ENCODE data around the gene NPTX1. TPM values are rescaled to one million over a fixed set of nuclear protein-coding genes. Genes with fewer than 3 reads are reported as not detected.

NPTX1 gene
- total RNA-seq, 1 experiment from 2014 or later, result not detected

DNA sequence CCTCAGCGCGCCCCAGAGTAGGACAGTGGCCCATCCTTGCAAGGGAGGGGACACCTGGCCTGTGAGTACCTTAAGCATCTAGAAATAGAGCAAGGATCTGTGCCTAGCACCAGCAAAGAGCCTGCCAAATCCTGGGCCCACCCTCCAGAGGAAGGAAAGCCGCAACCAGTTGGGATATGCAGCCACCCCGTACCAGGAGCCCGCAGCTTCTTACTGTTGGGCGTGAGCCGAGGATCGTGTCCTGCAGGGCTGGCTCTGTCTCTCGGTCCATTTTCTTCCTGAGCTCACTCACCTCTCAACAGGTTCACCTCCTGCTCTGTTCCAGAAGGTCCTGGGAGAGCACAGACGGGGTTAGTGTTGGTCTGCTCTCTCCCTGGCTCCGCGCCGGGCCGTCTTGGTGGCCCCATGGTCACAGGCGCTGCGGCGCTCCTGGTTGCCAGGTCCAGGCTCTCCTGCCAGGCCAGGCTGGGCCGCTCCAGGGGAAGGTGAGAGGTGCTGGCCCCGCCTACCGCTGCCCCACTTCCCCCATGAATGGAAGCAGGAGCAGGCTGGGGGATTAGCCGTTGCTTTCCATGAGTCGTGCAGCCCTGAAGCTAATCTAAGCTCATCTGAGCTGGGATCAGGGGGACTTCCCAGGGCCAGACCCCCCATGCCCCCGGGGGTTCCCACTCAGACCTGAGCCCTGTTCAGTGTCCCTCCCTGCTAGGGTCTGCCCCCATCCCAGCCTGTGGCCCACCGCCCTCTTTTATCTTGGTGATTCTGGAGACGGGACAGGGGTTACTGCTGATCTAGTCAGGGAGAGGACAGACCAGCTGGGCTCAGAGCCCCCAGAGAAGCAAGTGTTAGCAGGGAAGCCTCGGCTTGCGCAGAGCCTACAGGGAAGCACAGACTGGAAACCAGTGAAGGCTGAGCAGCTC lies 48.8 kb downstream of the NPTX1 start:
- no peak for DNase-seq (ENCODE audit: low spot score)

DNA sequence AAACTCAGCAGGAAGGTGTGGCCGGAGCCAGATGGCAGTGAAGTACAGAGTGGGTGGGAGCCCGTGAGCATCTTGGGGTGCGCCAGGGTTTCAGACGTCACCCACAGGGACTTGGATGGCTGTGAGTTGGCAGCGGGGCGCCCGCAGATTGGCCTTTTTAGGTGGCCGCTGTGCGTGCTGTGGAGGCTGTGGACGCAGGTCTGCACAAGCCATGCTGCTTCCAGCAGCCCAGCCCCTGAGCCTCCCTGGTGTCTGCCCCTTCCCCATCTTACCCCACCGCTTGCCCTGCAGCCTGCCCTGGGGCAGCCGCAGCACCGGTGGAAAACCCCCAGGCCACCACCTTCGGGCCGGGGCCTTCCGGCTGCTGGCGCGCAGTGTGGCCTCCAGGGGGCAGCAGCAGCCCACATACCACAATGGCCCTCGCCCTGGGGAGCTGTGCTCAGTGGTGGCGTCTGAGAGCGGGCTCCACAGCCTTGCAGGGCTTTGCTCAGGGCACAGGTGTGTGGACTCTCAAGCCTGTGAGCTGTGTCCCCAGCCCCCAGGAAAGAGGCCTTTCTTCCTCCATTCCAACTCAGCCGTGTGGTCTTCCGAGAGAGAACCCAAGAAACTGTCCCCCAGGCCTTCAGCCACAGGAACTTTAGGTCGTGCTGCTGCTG lies 49.6 kb downstream of the NPTX1 start:
- DNase-seq (ENCODE audit: low spot score), result peak; percentile 85

DNA sequence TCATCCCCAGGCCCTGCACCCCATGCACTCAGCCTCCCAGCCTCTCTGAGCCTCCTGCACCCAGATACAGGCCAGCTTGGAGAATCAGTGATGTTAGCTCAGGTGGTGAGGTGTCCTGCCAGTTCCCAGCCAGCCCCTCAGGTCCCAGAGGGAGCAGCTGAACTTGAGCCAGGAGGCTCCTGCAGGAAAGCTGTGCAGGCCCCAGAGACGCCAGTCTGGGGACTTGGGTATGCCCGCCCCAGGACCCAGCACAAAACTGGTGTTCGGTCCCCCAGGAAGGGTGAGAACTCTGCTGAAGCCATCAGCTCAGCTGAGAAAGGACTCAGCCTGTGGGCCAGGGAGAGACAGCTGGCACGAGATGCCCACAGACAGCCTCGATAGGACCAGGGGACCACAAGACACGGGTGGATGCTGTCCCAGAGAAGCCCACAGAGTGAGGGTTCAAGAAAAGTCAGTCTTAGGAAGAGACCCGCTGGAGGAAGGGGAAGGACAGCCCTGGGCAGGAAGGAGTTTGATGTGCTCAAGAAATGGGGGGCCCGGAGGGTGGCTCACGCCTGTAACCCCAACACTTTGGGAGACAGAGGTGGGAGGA lies 50.5 kb downstream of the NPTX1 start:
- no peak for DNase-seq (ENCODE audit: low spot score)

GRCh38 chr17:80424878-80425765 lies 51.3 kb downstream of the NPTX1 start:
- no peak for DNase-seq (ENCODE audit: low spot score)

- no peak for DNase-seq (ENCODE audit: low spot score)
Measured at GRCh38 chr17:80424261-80424660, 52.1 kb downstream of the NPTX1 start.

GRCh38 chr17:80423536-80424225 lies 52.7 kb downstream of the NPTX1 start:
- DNase-seq (ENCODE audit: low spot score), result no peak

DNA sequence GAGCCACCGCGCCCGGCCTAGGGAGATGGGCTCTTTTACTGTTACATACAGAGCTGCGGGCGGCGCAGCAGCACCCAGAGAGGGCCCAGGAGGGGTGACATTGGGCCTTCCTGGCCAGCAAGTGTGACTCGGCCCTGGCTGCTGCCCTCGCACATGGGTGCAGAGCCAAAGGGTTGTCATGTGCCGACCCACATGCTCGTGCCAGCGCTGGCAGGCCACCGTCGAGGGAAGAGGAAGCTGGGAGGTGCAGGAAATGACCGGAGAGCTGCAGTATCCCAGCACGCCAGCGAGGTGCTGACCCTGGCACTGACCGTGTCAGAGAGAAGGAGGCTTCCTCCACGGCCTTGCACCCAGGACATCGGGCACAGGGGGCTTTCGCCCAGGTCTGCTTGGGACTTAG lies 53.4 kb downstream of the NPTX1 start:
- DNase-seq (ENCODE audit: low spot score), result no peak

- no peak for DNase-seq (ENCODE audit: low spot score)
Measured at GRCh38 chr17:80422276-80422675, 54.1 kb downstream of the NPTX1 start.

DNA sequence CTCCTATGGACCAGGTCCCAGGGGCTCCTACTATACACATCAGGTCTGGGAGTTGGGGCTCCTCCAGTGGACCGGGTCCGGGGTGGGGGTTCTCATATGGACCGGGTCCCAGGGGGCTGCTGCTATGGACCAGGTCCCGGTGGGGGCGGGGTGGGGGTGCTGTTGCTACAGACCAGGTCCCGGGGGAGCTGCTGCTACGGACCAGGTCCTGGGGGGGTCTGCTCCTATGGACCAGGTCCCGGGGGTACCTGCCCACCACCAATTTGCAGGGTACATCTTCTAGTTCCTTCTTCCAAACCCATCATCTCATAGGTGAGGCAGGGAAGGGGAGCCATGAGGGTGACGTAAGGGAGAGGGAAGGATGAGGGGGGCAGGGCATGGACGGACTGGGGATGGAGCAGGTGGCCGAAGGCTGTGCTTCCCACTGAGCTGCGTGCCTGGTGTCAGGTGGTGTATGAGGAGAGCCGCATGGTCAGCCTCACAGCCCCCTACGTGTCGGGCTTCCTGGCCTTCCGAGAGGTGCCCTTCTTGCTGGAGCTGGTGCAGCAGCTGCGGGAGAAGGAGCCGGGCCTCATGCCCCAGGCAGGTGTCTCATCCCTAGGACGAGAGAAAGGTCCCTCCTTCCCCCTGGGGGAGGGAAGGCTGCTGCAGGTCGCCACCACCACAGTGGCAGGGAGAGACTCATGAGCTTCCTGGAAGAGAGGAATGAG lies 54.9 kb downstream of the NPTX1 start:
- DNase-seq (ENCODE audit: low spot score), result no peak

DNA sequence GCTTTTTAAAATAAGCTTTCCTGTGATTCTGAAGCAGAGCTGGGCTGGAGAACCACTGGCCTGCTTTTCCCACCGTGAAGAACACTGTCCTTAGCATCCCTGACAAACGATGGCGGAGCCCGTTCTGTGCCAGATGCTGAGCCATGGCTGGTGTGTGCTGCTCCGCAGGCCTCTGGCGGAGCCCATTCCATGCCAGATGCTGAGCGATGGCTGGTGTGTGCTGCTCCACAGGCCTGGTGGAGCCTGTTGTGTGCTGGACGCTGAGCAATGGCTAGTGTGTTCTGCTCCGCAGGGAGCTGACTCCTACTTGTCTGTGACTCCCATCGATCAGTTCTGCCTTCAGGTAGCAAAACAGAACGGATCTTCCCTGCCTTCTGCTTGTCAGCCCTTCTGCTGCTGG lies 57.2 kb downstream of the NPTX1 start:
- no peak for DNase-seq (ENCODE audit: low spot score)

- DNase-seq (ENCODE audit: low spot score), result no peak
Measured at GRCh38 chr17:80418589-80418988, 57.8 kb downstream of the NPTX1 start.

Small RNA genes lying within 50 kb of the gene (small RNA-seq; reads per million reads assigned to genes)
- not detected for gene AC120024.2
- gene AC120024.3, result not detected
- not detected for gene MIR4730

Other genes starting within 250 kb of the NPTX1 start
- gene RNF213, start 215.8 kb downstream of the NPTX1 start, total RNA-seq (2014; rRNA removed; shearing (Covaris generic)), result 49.5 and 70.5 TPM in 2 replicates
- gene ENDOV, start 61.4 kb downstream of the NPTX1 start, total RNA-seq (2014; rRNA removed; shearing (Covaris generic)), result 24.5 and 25.8 TPM in 2 replicates
- 26.3 and 27.9 TPM in 2 replicates for gene RPTOR, start 68.2 kb upstream of the NPTX1 start, total RNA-seq (2014; rRNA removed; shearing (Covaris generic))